Trophoblast cell (in vitro differentiated cells and primary cell): ENCODE measurements around the gene CENPP.

Source experiments
- DNase-seq, 2 donors: peaks; one replicate each; pipeline ENCODE4 v3.0.0-alpha.2; 2016
- H2AFZ ChIP-seq: 2 replicates; pipeline ENCODE4 v1.6.1; 2013; ENCODE audit warnings: low read length, moderate library complexity, mild to moderate bottlenecking; ENCODE audit not compliant: insufficient read depth, poor library complexity
- H2AK5ac ChIP-seq: 2 replicates; pipeline ENCODE4 v1.6.1; 2013; ENCODE audit warnings: mild to moderate bottlenecking, low read length
- H2BK120ac ChIP-seq: 2 replicates; pipeline ENCODE4 v1.6.1; 2013; ENCODE audit warnings: low read length, mild to moderate bottlenecking, moderate library complexity; ENCODE audit not compliant: insufficient read depth, poor library complexity
- H2BK12ac ChIP-seq: 2 replicates; pipeline ENCODE4 v1.6.1; 2013; ENCODE audit warnings: mild to moderate bottlenecking, low read length, moderate library complexity
- H2BK5ac ChIP-seq: 2 replicates; pipeline ENCODE4 v1.6.1; 2013; ENCODE audit warnings: low read length, low read depth, moderate library complexity, mild to moderate bottlenecking; ENCODE audit not compliant: poor library complexity
- H3K14ac ChIP-seq: 2 replicates; pipeline ENCODE4 v1.6.1; 2013; ENCODE audit warnings: mild to moderate bottlenecking, low read length
- H3K18ac ChIP-seq: 2 replicates; pipeline ENCODE4 v1.6.1; 2013; ENCODE audit warnings: mild to moderate bottlenecking, low read length
- H3K23ac ChIP-seq: 2 replicates; pipeline ENCODE4 v1.6.1; 2013; ENCODE audit warnings: low read length
- H3K27ac ChIP-seq: 2 replicates; pipeline ENCODE4 v1.5.1; 2013; ENCODE audit warnings: low read depth, mild to moderate bottlenecking, inconsistent platforms, low read length, moderate library complexity
- H3K27me3 ChIP-seq: 2 replicates; pipeline ENCODE4 v1.6.1; 2013; ENCODE audit warnings: inconsistent platforms, mild to moderate bottlenecking, low read length, moderate library complexity; ENCODE audit not compliant: insufficient read depth
- H3K36me3 ChIP-seq, 2 experiments: 1 replicate in 1 of 2; 2 replicates in 1 of 2; pipeline ENCODE4 v1.6.1; 2013; ENCODE audit warnings: low read length in 2 of 2, mild to moderate bottlenecking in 2 of 2, moderate library complexity in 1 of 2; ENCODE audit not compliant: insufficient read depth in 2 of 2, control insufficient read depth in 1 of 2
- H3K4ac ChIP-seq: 2 replicates; pipeline ENCODE4 v1.6.1; 2013; ENCODE audit warnings: low read depth, mild to moderate bottlenecking, low read length, moderate library complexity
- H3K4me1 ChIP-seq, 2 experiments: 1 replicate in 1 of 2; 2 replicates in 1 of 2; pipeline ENCODE4 v1.6.1; 2013; ENCODE audit warnings: low read length in 2 of 2, mild to moderate bottlenecking in 2 of 2, moderate library complexity in 1 of 2; ENCODE audit not compliant: insufficient read depth in 2 of 2, control insufficient read depth in 1 of 2
- H3K4me2 ChIP-seq: 2 replicates; pipeline ENCODE4 v1.6.1; 2013; ENCODE audit warnings: inconsistent platforms, mild to moderate bottlenecking, low read length, moderate library complexity
- H3K4me3 ChIP-seq: 2 replicates; pipeline ENCODE4 v1.5.1; 2013; ENCODE audit warnings: mild to moderate bottlenecking, low read depth, low read length, inconsistent platforms
- H3K79me1 ChIP-seq: one replicate; pipeline ENCODE4 v1.6.1; 2013; ENCODE audit warnings: low read length
- H3K79me2 ChIP-seq: 2 replicates; pipeline ENCODE4 v1.6.1; 2013; ENCODE audit warnings: low read length, mild to moderate bottlenecking; ENCODE audit not compliant: control insufficient read depth, insufficient read depth, poor library complexity
- H3K9ac ChIP-seq: 2 replicates; pipeline ENCODE4 v1.6.1; 2013; ENCODE audit warnings: mild to moderate bottlenecking, low read length
- H3K9me3 ChIP-seq: 2 replicates; pipeline ENCODE4 v1.6.1; 2013; ENCODE audit warnings: low read depth, mild to moderate bottlenecking, control low read depth, inconsistent platforms, low read length; ENCODE audit not compliant: insufficient read depth
- H4K12ac ChIP-seq: 2 replicates; pipeline ENCODE4 v1.6.1; 2013; ENCODE audit warnings: low read depth, mild to moderate bottlenecking, low read length, moderate library complexity
- H4K8ac ChIP-seq: 2 replicates; pipeline ENCODE4 v1.6.1; 2013; ENCODE audit warnings: low read depth, mild to moderate bottlenecking, low read length, moderate library complexity
- H4K91ac ChIP-seq: one replicate; pipeline ENCODE4 v1.6.1; 2013; ENCODE audit warnings: low read depth, mild to moderate bottlenecking, low read length, moderate library complexity
- WGBS: extraction: QIAGEN DNeasy Blood & Tissue Kit; methylation state at CpG from one replicate; pipeline ENCODE4 v1.1.7; 2013; ENCODE audit warnings: missing lambda C conversion rate; ENCODE audit not compliant: insufficient read length, insufficient coverage; ENCODE audit errors: extremely low coverage; 5-methylcytosine and 5-hydroxymethylcytosine counted together

Gene CENPP

GRCh38 chr9:92504881-92505280, 179.1 kb downstream of the CENPP start:
- no peaks in the 10 kb centered on the region for H3K79me2 ChIP-seq
- H3K79me1 ChIP-seq = no peaks in the 10 kb centered on the region
- no peak overlapping the region for H3K14ac ChIP-seq
- H2BK5ac ChIP-seq = no peak overlapping the region
- no peak overlapping the region for H3K23ac ChIP-seq
- peaks cover 1% of the 10 kb centered on the region for H3K9me3 ChIP-seq
- H2AK5ac ChIP-seq = no peak overlapping the region
- H4K8ac ChIP-seq = no peak overlapping the region
- no CpG with 5 or more reads among the region's 2 CpGs for WGBS
- H3K9ac ChIP-seq = no peak overlapping the region
- no peak overlapping the region for H3K4me3 ChIP-seq
- no peak overlapping the region for H3K27ac ChIP-seq
- H3K18ac ChIP-seq = no peak overlapping the region
- H3K4me1 ChIP-seq = peaks cover 9 to 18% of the 10 kb centered on the region in 2 experiments
- no peak overlapping the region for H4K91ac ChIP-seq
- no peak for DNase-seq
- no peaks in the 10 kb centered on the region for H3K27me3 ChIP-seq
- no peak overlapping the region for H2AFZ ChIP-seq
- H3K36me3 ChIP-seq = no peaks in the 10 kb centered on the region
- H3K4ac ChIP-seq = no peak overlapping the region
- no peak overlapping the region for H2BK12ac ChIP-seq
- H3K4me2 ChIP-seq = no peak overlapping the region
- H2BK120ac ChIP-seq = no peak overlapping the region
- H4K12ac ChIP-seq = no peak overlapping the region

- Histone ChIP-seq H3K9me3 (no peaks in the 10 kb centered on the region), H3K27me3 (no peaks in the 10 kb centered on the region), H4K12ac (no peak overlapping the region), H3K4me2 (no peak overlapping the region), H4K8ac (no peak overlapping the region), H2BK5ac (no peak overlapping the region), H2BK120ac (no peak overlapping the region), H3K4ac (no peak overlapping the region), H3K79me1 (no peaks in the 10 kb centered on the region), H3K27ac (no peak overlapping the region), H3K4me3 (no peak overlapping the region), H3K9ac (no peak overlapping the region), H3K14ac (no peak overlapping the region), H4K91ac (no peak overlapping the region), H3K23ac (no peak overlapping the region), H3K4me1 (peaks cover 8 to 18% of the 10 kb centered on the region in 2 experiments), H3K18ac (no peak overlapping the region), H3K79me2 (no peaks in the 10 kb centered on the region), H2AFZ (no peak overlapping the region), H2AK5ac (no peak overlapping the region), H3K36me3 (no peaks in the 10 kb centered on the region), H2BK12ac (no peak overlapping the region)
- no CpG with 5 or more reads among the region's 3 CpGs for WGBS
- DNase-seq = peak; percentile 73 to 86
These were observed 180.6 kb downstream of the CENPP start for GRCh38 chr9:92506184-92506857.

GRCh38 chr9:92507005-92507404, 181.3 kb downstream of the CENPP start:
- no peak overlapping the region for H3K23ac ChIP-seq
- WGBS = no CpG with 5 or more reads among the region's 2 CpGs
- H3K4me1 ChIP-seq = peaks cover 2 to 11% of the 10 kb centered on the region in 2 experiments
- no peak overlapping the region for H3K18ac ChIP-seq
- no peak overlapping the region for H3K9ac ChIP-seq
- H2BK12ac ChIP-seq = no peak overlapping the region
- no peak overlapping the region for H4K12ac ChIP-seq
- no peak overlapping the region for H3K14ac ChIP-seq
- H2AK5ac ChIP-seq = no peak overlapping the region
- H4K8ac ChIP-seq = no peak overlapping the region
- H3K27ac ChIP-seq = no peak overlapping the region
- H3K27me3 ChIP-seq = no peaks in the 10 kb centered on the region
- DNase-seq = no peak
- H3K4me3 ChIP-seq = no peak overlapping the region
- H4K91ac ChIP-seq = no peak overlapping the region
- no peak overlapping the region for H2BK5ac ChIP-seq
- no peak overlapping the region for H2BK120ac ChIP-seq
- no peak overlapping the region for H3K4me2 ChIP-seq
- H3K4ac ChIP-seq = no peak overlapping the region
- H3K36me3 ChIP-seq = no peaks in the 10 kb centered on the region
- no peaks in the 10 kb centered on the region for H3K79me1 ChIP-seq
- no peaks in the 10 kb centered on the region for H3K79me2 ChIP-seq
- no peaks in the 10 kb centered on the region for H3K9me3 ChIP-seq
- no peak overlapping the region for H2AFZ ChIP-seq

- Histone ChIP-seq H2BK120ac (no peak overlapping the region), H3K79me1 (no peaks in the 10 kb centered on the region), H3K4ac (no peak overlapping the region), H2AFZ (no peak overlapping the region), H4K91ac (no peak overlapping the region), H4K12ac (no peak overlapping the region), H3K79me2 (no peaks in the 10 kb centered on the region), H3K9me3 (no peaks in the 10 kb centered on the region), H2AK5ac (no peak overlapping the region), H3K27ac (no peak overlapping the region), H3K4me2 (no peak overlapping the region), H3K23ac (no peak overlapping the region), H2BK12ac (no peak overlapping the region), H3K36me3 (no peaks in the 10 kb centered on the region), H3K18ac (no peak overlapping the region), H3K4me3 (no peak overlapping the region), H3K14ac (no peak overlapping the region), H3K9ac (no peak overlapping the region), H4K8ac (no peak overlapping the region), H2BK5ac (no peak overlapping the region), H3K4me1 (peaks cover 0 to 8% of the 10 kb centered on the region in 2 experiments), H3K27me3 (no peaks in the 10 kb centered on the region)
- no peak for DNase-seq
- no CpG with 5 or more reads among the region's 4 CpGs for WGBS
These were observed 181.7 kb downstream of the CENPP start for GRCh38 chr9:92507496-92507895.
